BE2C (cell line): ENCODE data around the gene MMEL1.

ENCODE experiments used
- DNase-seq: peaks from one replicate; pipeline ENCODE4 v3.0.0-alpha.2; 2020
- H3K27me3 ChIP-seq: fragments of 250-450 bp; sonication (Bioruptor Pico); 2 replicates; pipeline ENCODE4 v1.5.1; 2020; ENCODE audit warnings: mild to moderate bottlenecking
- H3K36me3 ChIP-seq: fragments of 250-450 bp; sonication (Bioruptor Pico); 2 replicates; pipeline ENCODE4 v1.5.1; 2020; ENCODE audit warnings: mild to moderate bottlenecking
- H3K4me1 ChIP-seq: fragments of 250-450 bp; sonication (Bioruptor Pico); 2 replicates; pipeline ENCODE4 v1.5.1; 2020
- H3K4me3 ChIP-seq: 2 replicates; pipeline ENCODE4 v1.5.1; 2011; ENCODE audit warnings: low read depth, low read length
- H3K9me3 ChIP-seq: fragments of 250-450 bp; sonication (Bioruptor Pico); 2 replicates; pipeline ENCODE4 v1.5.1; 2020
- TF ChIP-seq, protein P1 (sequence below): IDR thresholded peaks from 2 replicates; pipeline ENCODE4 v1.5.1; 2012; ENCODE audit warnings: mild to moderate bottlenecking, low read depth, low read length

The MMEL1 gene

DNA sequence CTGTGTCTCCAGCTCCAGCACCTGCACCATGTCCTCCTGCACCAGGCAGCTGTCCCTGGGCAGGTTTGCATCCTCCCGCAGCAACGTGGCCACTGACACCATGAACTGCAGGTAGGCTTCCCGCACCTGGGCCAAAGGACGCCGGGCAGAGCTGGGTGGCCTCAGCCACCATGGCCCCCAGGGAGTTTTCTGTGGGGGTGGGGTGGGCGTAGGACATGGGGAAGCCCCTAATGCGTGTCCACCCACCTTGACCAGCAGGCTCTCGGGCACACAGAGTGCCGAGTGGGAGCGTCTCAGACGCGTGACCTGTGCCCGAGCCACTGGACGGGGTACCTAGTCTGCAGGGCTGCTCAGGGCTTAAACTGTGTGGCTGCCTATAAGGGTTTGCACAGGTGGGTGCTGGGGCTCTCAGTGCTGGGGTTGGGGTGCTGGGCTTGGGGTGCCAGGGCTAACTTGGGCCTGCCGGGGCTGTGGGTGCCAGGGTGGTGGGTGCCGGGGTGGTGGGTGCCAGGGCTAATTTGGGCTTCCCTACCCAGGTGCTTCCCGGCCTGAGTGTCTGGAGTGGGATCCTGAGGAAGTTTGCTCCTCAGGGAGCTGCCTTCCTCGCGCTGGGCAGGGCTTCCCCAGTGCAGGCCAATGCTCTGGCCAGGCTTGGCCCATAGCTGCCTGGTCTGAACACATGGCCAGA, 28.5 kb downstream of the MMEL1 start:
- TF ChIP-seq, protein P1, sequence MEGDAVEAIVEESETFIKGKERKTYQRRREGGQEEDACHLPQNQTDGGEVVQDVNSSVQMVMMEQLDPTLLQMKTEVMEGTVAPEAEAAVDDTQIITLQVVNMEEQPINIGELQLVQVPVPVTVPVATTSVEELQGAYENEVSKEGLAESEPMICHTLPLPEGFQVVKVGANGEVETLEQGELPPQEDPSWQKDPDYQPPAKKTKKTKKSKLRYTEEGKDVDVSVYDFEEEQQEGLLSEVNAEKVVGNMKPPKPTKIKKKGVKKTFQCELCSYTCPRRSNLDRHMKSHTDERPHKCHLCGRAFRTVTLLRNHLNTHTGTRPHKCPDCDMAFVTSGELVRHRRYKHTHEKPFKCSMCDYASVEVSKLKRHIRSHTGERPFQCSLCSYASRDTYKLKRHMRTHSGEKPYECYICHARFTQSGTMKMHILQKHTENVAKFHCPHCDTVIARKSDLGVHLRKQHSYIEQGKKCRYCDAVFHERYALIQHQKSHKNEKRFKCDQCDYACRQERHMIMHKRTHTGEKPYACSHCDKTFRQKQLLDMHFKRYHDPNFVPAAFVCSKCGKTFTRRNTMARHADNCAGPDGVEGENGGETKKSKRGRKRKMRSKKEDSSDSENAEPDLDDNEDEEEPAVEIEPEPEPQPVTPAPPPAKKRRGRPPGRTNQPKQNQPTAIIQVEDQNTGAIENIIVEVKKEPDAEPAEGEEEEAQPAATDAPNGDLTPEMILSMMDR = no peak
- no peaks in the 10 kb centered on the region for H3K27me3 ChIP-seq
- no peaks in the 10 kb centered on the region for H3K9me3 ChIP-seq

DNA sequence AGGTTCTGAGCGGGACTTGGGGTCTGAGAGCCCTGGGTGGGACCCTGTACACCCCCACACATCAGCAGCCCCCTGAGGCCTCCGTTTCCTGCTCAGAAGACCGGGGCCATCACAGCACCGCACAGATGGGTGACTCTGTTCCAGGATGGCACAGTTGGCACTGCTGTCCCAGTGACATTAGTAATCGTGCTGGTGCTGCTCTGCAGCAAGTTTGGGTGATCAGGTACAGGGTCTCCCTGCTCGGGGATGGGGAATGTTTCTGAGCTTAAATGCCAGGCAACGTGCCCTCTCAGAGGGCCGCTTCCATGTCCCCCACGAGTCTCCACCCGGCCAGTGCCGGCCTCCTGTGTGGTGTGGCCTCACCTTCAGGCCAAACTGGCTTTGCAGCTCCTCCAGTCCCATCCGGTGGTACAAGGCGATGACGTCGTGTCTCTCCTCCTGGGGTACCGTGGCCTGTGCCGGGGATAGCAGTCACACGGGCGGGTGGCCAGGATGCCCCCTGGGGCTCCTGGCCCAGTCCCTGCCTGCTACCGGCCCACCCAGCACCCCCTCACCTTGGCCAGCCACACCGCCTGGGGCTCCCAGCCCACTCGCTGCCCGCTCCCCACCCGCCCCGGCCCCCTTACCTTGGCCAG, 29.2 kb downstream of the MMEL1 start:
- Histone ChIP-seq H3K4me3 (no peak overlapping the region), H3K27me3 (no peaks in the 10 kb centered on the region), H3K36me3 (no peaks in the 10 kb centered on the region), H3K9me3 (no peaks in the 10 kb centered on the region), H3K4me1 (no peaks in the 10 kb centered on the region)
- DNase-seq = no peak
- TF ChIP-seq, protein P1 = no peak

More for the DNA sequence above, 28.5 kb downstream of the MMEL1 start:
- DNase-seq = no peak
- H3K36me3 ChIP-seq = no peaks in the 10 kb centered on the region
- H3K4me3 ChIP-seq = no peak overlapping the region
- H3K4me1 ChIP-seq = no peaks in the 10 kb centered on the region

DNA sequence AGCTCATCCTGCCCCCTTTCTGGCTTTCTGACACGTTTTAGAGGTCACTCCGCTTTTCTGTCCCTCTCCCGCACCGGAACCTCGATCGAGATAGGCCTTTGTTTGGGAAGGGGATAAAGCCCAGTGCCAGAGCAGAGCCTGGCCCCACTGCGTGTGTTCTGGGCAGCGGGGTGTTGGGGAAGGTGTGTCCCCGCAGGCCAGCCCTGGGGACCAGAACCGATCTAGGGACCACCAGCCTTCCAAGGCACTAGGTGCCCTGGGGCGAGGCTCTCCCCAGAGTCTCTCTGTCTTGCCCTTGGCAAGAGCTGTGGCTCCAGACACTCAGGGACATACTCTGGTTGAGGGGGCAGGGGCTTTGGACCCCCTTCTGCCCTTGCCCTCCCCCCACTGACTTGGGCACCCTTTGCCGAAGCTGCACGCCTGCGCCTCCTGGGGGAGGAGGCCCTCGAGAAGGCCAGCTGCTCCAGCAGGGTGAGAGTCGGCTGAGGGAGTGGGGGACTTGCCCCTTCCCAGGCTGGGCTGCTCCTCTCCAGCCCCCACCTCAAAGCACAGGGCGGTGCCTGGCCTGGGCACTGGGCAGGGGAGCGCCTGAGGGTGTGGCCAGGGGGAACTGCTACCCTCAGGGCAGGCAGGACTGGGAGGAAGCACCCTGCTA, 29.8 kb downstream of the MMEL1 start:
- H3K4me1 ChIP-seq = no peaks in the 10 kb centered on the region
- H3K9me3 ChIP-seq = no peaks in the 10 kb centered on the region
- DNase-seq = no peak
- no peaks in the 10 kb centered on the region for H3K36me3 ChIP-seq
- no peaks in the 10 kb centered on the region for H3K27me3 ChIP-seq
- H3K4me3 ChIP-seq = no peak overlapping the region
- TF ChIP-seq, protein P1 = no peak

DNA sequence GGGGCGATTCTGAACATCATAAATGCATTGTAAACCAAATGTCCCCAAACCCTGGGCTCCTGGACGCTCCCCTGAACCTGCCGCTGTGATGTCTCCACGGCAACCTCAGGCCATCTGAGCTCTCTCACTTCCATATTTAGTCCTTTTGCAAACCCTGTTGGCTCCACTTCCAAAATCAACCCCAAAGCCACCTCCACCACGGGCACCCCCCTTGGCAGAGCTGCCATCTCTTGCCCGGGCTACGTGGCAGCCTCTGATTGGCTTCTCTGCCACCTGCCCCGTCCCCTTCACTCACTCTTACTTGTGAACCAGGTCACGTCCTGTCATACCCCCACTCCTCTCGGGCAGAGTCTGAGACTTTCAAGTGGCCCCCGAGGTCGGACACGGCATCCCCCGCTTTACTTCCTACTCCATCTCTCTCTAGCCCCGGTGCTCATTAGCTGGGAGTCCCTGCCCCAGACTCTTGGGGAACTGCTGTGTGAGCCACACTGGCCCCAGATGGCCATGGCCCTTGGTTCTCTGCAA, 30.4 kb downstream of the MMEL1 start:
- H3K9me3 ChIP-seq = no peaks in the 10 kb centered on the region
- TF ChIP-seq, protein P1 = no peak
- H3K4me3 ChIP-seq = no peak overlapping the region
- H3K27me3 ChIP-seq = no peaks in the 10 kb centered on the region
- no peaks in the 10 kb centered on the region for H3K36me3 ChIP-seq
- no peaks in the 10 kb centered on the region for H3K4me1 ChIP-seq
- DNase-seq = no peak

DNA sequence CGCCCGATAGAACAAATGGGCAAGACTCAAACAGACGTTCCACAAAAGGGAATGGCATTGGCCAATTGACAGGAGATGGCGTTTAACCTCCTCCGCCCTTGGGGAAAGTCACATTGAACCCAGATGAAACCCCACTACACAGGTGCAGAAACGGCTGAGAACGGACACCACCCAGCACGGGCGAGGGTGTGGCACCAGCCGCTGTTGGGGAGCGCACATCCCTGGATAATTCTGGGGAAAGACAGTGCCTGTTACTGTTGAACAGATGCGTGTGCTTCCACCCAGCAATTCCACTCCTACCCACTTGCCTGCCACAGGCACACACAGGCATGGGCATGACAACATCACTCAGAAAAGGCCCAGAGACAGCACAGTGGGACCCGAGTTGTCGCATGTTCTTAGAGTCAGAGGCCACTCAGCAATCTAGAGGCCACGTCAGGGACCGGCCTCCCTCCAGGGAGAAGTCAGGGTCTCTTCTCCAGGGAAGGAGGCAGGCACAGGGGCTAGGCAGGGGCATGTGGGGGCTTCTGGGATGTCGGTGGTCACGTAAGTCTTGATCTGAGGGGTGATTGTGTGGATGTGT, 31.0 kb downstream of the MMEL1 start:
- no peaks in the 10 kb centered on the region for H3K27me3 ChIP-seq
- H3K4me3 ChIP-seq = no peak overlapping the region
- TF ChIP-seq, protein P1 = no peak
- no peaks in the 10 kb centered on the region for H3K36me3 ChIP-seq
- no peak for DNase-seq
- no peaks in the 10 kb centered on the region for H3K9me3 ChIP-seq
- no peaks in the 10 kb centered on the region for H3K4me1 ChIP-seq
